GM18873 (cell line): ENCODE data around the gene MARCHF11.

ENCODE experiments used
- ATAC-seq: cut with Tn5 transposase; IDR thresholded peaks from one replicate; pipeline ENCODE4 v1.9.1; 2021; ENCODE audit warnings: mild to moderate bottlenecking, moderate library complexity, moderate number of reproducible peaks; ENCODE audit not compliant: unreplicated experiment, low FRiP score

The MARCHF11 gene

DNA sequence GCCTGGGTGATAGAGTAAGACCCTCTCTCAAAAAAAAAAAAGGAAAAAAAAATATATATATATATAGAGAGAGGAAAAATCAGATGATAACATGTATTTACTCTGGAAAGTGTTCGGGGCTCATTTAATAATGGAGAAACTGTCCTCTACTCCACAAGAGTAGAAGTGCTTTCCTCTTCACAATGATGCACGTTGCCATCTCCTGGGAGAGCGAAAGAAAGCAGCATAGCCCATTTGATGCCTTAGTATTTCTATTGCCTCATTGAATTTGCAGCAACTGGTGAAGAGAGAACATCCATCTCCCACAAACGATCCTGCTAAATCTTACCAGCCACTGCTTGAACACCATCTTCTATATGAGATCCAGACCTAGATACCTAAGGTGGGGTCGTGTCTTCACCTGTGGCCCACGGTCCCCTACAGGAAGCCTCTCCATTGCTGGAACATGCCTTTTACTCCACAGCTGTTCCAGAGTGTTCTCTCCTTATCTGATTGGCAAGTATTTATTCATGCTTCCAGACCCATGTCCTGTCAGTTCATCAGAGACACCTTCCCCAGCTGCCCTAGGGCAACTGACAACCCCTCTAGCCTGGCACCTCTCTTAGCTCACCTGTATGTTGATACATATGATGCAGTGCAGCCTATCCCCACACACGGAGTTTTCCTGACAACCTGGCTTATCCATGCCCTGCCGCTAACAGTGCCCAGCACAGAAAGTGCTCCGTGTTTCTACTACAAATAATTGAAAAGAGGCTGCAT is 115.3 kb downstream of the MARCHF11 start:
- no peak for ATAC-seq

GRCh38 chr5:16061163-16061562 is 118.4 kb downstream of the MARCHF11 start:
- ATAC-seq: no peak

DNA sequence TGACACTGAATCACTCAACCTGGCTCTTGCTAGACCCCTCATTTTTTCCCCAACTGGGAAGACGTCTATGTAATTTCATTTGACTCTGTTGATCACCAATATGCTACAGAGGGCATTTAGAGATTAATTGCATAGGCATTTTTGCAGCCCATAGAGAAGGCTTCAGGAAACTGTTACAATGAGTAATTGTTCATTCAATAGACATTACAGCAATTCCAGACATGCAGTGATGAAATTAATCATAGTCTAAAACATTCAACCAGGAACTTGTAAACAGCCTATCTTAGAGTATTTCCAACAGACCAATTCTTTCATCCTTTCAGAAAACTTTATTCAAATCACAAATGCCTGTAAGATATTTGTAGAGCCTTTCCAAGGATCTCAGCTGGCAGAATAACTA is 122.3 kb downstream of the MARCHF11 start:
- ATAC-seq: no peak

GRCh38 chr5:16051246-16051755 is 128.3 kb downstream of the MARCHF11 start:
- no peak for ATAC-seq

- no peak for ATAC-seq
Observed at GRCh38 chr5:16050414-16050813, 129.2 kb downstream of the MARCHF11 start.

GRCh38 chr5:16049761-16050160 is 129.8 kb downstream of the MARCHF11 start:
- ATAC-seq: no peak

- ATAC-seq: no peak
Observed at GRCh38 chr5:16048132-16048531, 131.5 kb downstream of the MARCHF11 start.

DNA sequence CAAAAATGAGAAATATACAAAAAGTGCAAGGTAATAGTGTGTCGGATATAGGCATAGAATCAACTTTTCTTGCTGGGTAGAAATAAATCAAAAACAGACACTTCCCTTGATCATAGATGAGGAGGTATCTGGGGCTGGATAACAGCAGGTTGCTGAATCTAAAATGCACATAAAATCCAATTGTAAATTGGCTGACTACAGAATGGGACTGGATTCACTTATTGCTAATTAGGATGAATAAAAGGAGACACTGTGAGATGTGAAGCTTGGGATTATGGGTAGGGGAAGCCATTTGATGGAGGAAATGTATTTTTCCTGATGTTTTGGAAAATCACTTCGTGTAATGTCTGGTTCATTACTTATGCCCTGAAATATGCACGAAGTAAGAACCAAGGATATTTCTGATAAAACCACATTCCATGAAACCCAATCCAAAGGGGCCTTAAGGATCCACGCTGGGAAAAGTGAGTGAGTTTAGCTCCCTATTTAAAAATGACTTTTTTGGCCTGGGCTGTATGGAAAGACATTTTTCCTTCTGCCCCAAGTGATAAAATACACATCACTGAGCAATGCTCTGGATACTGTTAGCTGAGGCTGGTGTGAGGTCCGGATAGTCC is 136.1 kb downstream of the MARCHF11 start:
- ATAC-seq: no peak

DNA sequence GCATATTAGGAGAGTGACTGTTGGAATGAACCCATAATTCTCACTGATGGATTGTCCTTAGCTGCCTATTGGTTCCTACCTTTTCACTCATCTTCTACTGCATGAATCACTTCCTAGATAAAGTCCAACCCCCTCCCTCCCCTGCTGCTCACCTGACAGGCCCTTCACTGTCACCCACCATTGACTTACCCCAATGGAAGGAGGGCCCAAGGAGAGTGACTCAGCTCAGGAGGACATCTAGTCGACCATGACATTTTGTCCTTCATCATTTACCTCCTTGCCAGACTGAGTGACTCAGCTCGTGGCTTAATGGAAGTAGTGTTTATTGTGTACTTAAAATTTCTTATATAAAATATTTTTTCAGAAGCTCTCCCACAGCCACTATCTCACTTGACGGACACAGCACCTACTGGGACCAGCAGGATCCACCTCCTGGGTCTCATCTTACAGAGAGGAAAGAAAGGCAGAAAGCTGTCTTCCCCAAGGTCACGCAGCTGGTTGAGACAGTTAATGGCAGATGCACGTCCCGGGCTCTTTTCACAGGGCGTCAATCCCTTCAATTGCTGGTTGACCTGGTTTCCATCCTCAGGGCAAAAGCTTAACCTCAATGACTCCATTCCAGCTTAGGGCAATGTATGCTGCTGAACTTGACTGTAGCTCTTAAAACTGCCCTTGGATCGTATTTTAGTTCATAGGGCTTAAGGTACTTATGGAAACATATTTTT is 142.3 kb downstream of the MARCHF11 start:
- ATAC-seq: no peak

- ATAC-seq: no peak
Observed at GRCh38 chr5:16034319-16035001, 145.1 kb downstream of the MARCHF11 start.

DNA sequence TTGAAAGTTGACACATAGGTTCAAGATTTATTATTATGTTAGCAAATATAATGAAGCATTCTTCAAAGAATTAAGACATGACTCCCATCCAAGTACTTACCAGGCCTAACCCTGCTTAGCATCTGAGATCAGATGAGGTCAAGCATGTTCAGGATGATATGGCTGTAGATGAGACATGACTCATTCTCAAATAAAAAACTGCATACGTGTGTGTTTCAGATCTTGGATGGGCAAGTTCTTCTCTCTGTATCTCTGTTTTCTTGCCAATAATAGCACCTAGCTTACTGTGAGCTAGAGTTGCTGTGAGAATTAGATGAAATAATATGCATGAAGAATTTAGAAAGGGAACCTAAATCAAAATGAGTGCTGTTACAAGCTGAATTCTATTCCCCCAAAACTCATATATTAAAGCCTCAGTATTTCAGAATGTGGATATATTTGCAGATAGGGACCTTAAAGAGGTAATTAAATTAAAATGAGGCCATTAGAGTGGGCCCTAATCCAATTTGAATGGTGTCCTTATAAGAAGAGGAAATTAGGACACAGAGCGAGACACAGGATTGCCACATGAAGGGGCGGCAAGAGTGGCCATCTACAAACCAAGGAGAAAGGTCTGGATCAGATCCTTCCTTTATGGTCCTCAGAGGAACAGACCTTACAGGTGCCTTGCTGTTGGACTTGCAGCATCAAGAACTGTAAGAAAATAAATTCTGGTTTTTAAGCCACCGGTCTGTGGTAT is 146.2 kb downstream of the MARCHF11 start:
- no peak for ATAC-seq

DNA sequence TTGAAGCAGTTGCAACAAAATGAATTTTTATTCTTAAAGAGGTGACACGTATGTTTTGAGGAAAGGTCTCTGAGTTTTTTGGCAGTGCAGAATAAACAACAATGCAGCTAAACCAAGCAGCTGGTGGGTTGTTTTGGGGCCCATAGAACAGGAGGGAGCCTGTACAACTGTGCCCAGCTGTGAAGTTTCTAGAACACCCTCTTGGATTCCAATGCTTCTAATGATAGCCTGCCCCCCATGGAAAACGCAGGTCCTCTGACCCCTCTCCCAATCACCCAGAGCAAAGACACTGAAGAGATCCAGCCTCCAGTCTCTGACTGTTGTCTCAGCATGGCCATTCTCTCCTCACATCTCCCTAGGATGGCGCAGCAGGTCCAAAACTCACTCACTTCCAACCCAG is 150.9 kb downstream of the MARCHF11 start:
- no peak for ATAC-seq

DNA sequence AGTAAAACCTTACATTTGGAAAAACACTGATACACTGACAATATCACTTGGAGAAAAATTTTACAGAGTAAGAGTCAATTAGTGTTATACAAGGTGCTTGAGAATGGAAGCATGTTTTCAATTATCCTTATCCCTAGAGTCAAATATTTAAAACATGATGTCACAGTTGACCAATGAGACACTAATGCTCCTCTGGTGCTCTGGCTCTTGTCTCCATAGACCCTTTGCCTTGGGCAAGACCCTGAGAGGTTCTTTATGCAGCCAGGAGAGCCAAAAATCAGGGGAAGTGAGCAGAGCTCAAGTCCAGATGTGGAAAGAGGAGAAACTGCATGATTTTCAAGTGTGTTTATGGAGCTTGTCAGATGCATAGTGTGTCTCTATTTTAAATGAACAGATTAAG is 153.9 kb downstream of the MARCHF11 start:
- ATAC-seq: no peak

DNA sequence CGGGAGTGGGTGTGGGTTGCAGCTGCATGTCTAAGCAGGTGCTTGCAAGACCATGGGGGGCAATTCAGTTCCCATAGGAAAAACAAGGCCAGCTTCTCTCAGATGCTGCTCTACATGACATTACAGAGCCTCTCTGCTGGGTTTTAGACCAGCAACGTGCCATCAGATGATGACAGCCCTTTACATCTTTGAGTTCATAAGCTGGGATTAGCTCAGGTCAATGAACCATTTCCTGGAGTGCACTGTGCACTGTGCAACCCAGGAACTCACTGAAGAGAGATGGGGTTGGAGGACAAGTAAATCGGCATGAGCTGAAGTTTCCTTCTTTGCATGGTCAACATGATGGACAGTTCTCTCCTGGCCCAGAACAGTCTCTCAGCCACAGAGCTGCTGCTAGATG is 160.6 kb downstream of the MARCHF11 start:
- no peak for ATAC-seq

- ATAC-seq: no peak
Observed at GRCh38 chr5:16017720-16018119, 161.9 kb downstream of the MARCHF11 start.
